Skeletal muscle tissue (tissue), 4 donors: ENCODE measurements around the gene HAUS1. TPM values are rescaled to one million over a fixed set of nuclear protein-coding genes. Genes with fewer than 3 reads are reported as not detected.

Experiments
- H3K27ac ChIP-seq: one replicate; pipeline ENCODE4 v1.7.0; 2013; ENCODE audit warnings: mild to moderate bottlenecking, low read depth, low read length, inconsistent platforms
- H3K27me3 ChIP-seq, 3 donors: one replicate each; pipeline ENCODE4 v1.7.0; 2013; ENCODE audit warnings: low read length in 3 of 3; ENCODE audit not compliant: control insufficient read depth in 3 of 3, insufficient read depth in 3 of 3
- H3K36me3 ChIP-seq, 3 donors: one replicate each; pipeline ENCODE4 v1.7.0; 2013; ENCODE audit warnings: low read length in 3 of 3; ENCODE audit not compliant: control insufficient read depth in 3 of 3, insufficient read depth in 3 of 3
- H3K4me1 ChIP-seq, 3 donors: one replicate each; pipeline ENCODE4 v1.7.0; 2013; ENCODE audit warnings: low read length in 3 of 3, mild to moderate bottlenecking in 3 of 3; ENCODE audit not compliant: control insufficient read depth in 3 of 3, insufficient read depth in 3 of 3
- H3K4me3 ChIP-seq, 3 donors: one replicate each; pipeline ENCODE4 v1.7.0; 2013; ENCODE audit warnings: low read length in 3 of 3
- H3K9ac ChIP-seq, 3 donors: one replicate each; pipeline ENCODE4 v1.7.0; 2013; ENCODE audit warnings: low read length in 3 of 3, mild to moderate bottlenecking in 3 of 3, moderate library complexity in 2 of 3, low read depth in 1 of 3
- H3K9me3 ChIP-seq, 3 donors: one replicate each; pipeline ENCODE4 v1.7.0; 2013; ENCODE audit warnings: low read length in 3 of 3; ENCODE audit not compliant: control insufficient read depth in 3 of 3
- total RNA-seq: library from RNA; depleted of rRNA; stranded (reverse); fragments of >200 nt; gene quantifications from one replicate; pipeline ENCODE4 v1.2.3, GENCODE V29; 2014
- donor health status: Osteomylitis.

The HAUS1 gene
- total RNA-seq, 1 donor from 2014 or later = 13.0 TPM

DNA sequence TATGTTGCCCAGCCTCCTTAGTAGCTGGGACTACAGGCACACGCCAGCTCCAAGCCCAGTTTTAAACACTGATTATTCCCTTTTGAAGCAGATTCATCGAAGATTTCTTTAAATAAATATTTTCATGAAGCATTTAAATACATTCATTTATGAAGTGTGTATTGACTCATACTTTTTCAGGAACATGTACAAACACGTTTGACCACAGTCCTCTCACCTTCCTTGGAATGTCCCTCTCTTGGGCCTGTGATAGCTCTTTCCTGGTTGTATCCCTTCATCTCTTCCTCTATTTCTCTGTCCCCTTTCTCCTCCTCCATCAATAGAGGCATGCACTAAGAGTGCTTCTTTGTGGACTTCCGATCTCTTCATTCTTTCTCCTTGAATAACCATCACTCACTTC is 34.7 kb upstream of the HAUS1 start:
- Histone ChIP-seq H3K9me3 (no peaks in the 10 kb centered on the region), H3K27ac (no peak overlapping the region), H3K36me3 (no peaks in the 10 kb centered on the region), H3K4me3 (no peak overlapping the region), H3K9ac (no peak overlapping the region), H3K27me3 (no peaks in the 10 kb centered on the region), H3K4me1 (peaks cover 24 to 28% (median 25%) of the 10 kb centered on the region in 3 donors)

DNA sequence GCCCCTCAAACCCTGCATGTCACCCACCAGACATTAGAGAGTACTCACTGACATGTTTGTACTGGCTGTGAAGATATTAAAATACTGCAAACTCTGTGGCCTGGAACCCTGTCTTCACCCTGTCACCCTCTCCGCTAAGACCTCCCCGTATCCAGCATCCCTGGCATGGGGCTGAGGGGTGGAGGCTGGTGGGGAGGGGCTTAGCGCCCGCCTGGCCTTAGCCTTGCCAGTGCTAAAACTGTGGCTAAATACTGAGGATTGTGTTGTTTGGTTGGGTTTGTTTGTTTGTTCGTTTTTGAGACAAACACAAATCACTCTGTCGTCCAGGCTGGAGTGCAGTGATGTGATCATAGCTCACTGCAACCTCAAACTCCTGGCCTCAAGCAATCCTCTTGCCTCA is 34.0 kb upstream of the HAUS1 start:
- H3K27ac ChIP-seq = no peak overlapping the region
- no peaks in the 10 kb centered on the region for H3K27me3 ChIP-seq
- H3K36me3 ChIP-seq = no peaks in the 10 kb centered on the region
- peaks cover 24 to 28% (median 25%) of the 10 kb centered on the region in 3 donors for H3K4me1 ChIP-seq
- H3K9me3 ChIP-seq = no peaks in the 10 kb centered on the region
- no peak overlapping the region for H3K9ac ChIP-seq
- no peak overlapping the region for H3K4me3 ChIP-seq

DNA sequence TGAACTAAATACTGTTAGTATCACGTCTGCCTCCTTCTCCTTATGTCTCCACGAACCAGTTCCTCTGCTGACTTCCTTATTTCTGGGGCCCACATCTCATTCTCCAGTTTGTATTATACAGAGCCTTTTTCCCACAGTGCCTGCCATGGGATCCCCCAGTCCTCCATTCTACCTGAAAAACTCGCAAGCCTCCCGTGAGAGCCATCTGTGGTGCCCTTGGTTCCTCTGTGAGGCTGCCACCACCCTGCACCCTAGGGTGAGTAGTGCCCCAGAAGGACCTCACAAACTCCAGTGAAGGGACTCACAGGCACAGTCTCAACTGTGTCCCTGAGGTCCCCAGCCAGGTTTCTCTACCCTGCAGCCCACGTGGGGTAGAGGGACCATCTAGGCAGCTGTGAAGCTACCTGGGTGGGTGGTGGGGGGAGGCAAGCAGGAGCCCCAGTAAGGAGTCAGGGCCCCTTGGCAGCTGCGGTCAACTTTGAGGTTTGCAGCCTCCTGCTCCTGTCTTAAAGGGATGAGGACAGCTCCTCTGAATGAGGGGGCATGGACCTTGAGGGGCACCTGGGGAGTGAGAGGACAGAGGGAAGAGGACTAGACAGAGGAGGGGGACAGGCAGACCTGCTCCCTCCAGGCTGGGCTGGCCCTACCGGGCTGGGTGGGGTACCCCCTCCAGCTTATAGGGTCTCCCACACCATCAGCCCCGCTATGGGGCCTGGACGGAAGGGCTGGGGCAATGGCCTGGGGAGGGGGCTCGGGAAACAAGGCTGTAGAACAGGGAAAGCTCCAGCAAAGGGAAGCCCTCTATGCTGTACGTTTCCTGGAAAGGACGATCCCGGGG is 33.2 kb upstream of the HAUS1 start:
- Histone ChIP-seq H3K4me1 (peaks cover 24 to 28% (median 25%) of the 10 kb centered on the region in 3 donors), H3K36me3 (no peaks in the 10 kb centered on the region), H3K4me3 (peak overlapping the region; percentile 75 to 77 (median 76)), H3K9me3 (no peaks in the 10 kb centered on the region), H3K9ac (peak overlapping the region; percentile 76 to 85 (median 83)), H3K27me3 (no peaks in the 10 kb centered on the region), H3K27ac (no peak overlapping the region)

DNA sequence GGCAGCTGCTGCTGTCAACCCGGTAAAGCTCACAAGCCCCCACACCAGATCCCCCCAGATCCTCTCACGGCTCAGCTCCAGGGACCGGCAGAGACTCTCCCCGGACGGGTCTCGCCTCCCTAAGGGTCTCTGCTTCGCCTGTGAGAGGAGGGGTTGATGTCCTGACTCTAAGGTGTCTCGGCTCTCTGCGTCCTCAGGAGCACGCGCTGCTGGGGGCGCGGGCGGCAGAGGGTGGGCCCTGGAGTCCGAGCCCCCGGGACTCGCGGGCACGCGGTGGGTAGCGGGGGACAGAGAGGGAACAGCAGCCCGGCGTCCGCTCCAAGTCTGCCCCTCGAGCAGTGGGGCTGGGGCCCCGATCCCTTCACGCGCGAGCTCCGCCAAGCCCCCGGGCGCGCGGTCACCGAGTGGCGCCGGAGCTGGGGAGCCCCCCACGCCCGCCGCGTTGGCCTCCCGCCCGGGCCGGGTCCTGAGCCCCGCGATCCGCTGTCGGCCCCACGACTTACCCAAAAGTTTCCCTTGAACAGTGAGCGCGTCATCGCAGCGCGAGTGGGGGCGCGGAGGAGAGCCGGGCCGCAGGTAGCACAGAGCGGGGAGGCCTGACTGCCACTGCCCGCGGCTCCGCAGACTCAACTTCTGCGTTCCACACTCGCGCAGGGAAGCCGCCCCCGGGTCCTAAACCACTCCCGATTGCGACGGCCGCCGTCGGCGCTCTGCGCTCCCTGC is 32.4 kb upstream of the HAUS1 start, which contains the start of gene PSTPIP2:
Gene PSTPIP2, minus strand, starts transcription at position 608 of the 723 bp plus-strand sequence. Its CDS starts 72 bp downstream, at position 536.
- Histone ChIP-seq H3K27ac (no peak within 1 kb of the TSS), H3K4me1 (peaks cover 24 to 28% (median 25%) of the 10 kb centered on the region in 3 donors)

DNA sequence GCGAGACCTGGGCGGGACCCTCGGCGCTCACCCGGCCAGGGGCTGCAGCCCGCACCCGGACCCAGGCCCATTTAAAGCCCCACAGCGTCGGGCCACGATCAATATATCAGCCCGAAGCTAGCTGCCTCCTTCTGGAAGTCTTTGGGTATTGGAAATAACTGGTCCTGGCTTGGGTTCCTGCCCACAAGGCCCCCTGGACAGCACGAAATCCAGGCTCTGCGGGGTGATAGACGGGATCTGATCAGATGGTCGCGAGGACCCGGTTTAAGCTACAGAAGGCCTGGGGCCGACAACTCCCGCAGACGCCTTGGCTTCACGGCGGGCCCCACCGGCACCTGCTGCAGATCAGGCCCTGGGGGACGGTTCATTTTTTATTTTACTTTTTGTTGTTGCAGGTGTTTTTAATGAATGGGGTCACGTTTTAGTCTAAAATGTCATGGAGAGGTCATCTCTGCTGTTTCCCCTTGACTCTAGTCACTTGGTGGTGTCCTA is 31.8 kb upstream of the HAUS1 start:
- peak overlapping the region; percentile 76 to 85 (median 83) for H3K9ac ChIP-seq
- H3K36me3 ChIP-seq = peaks cover 0 to 2% (median 0%) of the 10 kb centered on the region in 3 donors
- no peak overlapping the region for H3K27ac ChIP-seq
- H3K4me3 ChIP-seq = peak overlapping the region; percentile 75 to 77 (median 76)
- peaks cover 24 to 28% (median 25%) of the 10 kb centered on the region in 3 donors for H3K4me1 ChIP-seq
- no peaks in the 10 kb centered on the region for H3K9me3 ChIP-seq
- no peaks in the 10 kb centered on the region for H3K27me3 ChIP-seq

More for the DNA sequence above, 32.4 kb upstream of the HAUS1 start, which contains the start of gene PSTPIP2:
- Histone ChIP-seq H3K36me3 (no peaks in the 10 kb centered on the region), H3K9ac (peak within 1 kb of the TSS; percentile 76 to 85 (median 83)), H3K9me3 (no peaks in the 10 kb centered on the region), H3K4me3 (peak within 1 kb of the TSS; percentile 75 to 77 (median 76)), H3K27me3 (no peaks in the 10 kb centered on the region)

DNA sequence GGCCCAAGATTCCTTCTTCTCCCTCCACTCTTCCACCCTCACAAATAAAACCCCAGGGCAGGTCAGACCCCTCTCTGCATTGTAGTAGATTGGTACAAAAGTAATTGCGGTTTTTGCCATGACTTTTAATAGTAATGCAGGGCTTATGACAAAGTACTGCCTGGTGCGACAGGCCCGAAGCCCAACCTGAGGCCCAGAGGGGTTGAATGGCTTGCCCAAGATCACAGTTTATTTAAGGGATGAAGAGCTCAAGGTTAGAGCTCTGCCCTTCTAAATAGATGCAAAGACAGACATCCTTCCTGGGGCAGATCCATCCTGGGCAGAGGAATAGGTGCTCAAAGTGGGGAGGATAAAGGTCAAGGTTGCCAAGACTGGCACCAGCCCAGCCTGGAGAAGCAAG is 31.2 kb upstream of the HAUS1 start:
- Histone ChIP-seq H3K4me1 (peaks cover 24 to 28% (median 25%) of the 10 kb centered on the region in 3 donors), H3K27me3 (no peaks in the 10 kb centered on the region), H3K36me3 (peaks cover 0 to 5% (median 4%) of the 10 kb centered on the region in 3 donors), H3K4me3 (peak overlapping the region in 1 of 3 donors; percentile 77), H3K9ac (peak overlapping the region in 1 of 3 donors; percentile 85), H3K27ac (no peak overlapping the region), H3K9me3 (no peaks in the 10 kb centered on the region)

DNA sequence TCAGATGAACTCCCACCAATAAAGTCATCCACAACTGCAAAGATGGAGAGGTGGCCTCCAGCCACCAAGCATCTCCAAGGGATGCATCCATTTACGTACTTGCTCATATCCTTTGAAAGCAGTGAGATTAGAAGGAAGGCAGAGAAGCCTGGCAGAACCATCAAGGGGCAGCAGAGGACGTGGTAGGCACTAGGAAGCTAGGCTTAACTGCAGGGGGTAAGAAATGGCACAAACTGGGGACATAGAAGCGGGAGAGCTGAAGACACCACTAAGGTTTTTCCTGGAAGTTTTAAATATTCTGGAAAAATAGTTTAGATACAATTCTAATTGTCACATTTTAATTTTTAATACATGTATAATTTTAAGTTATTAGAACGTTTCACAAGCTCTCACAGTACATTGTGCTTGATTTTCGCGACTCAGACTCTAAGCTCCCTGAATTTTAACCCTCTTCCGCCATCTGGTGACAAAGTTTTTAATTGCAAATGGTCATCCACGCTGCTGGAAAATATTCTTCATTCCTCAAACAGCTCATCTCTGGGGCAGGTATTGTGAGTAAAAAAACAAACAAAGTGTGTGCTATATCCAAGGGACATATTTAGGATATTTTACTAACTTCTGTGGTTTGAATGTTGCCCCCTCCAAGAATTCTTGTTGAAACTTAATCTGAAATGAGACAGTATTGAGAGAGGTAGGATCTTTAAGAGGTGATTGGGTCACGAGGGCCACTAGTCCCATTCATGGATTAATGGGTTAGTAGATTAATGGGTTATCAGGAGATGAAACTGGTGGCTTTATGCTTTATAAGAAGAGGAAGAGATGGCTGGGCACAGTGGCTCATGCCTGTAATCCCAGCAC is 30.5 kb upstream of the HAUS1 start:
- Histone ChIP-seq H3K4me3 (no peak overlapping the region), H3K27me3 (no peaks in the 10 kb centered on the region), H3K9me3 (no peaks in the 10 kb centered on the region), H3K9ac (peak overlapping the region in 1 of 3 donors; percentile 33), H3K27ac (no peak overlapping the region), H3K4me1 (peaks cover 24 to 28% (median 25%) of the 10 kb centered on the region in 3 donors), H3K36me3 (peaks cover 0 to 9% (median 5%) of the 10 kb centered on the region in 3 donors)

DNA sequence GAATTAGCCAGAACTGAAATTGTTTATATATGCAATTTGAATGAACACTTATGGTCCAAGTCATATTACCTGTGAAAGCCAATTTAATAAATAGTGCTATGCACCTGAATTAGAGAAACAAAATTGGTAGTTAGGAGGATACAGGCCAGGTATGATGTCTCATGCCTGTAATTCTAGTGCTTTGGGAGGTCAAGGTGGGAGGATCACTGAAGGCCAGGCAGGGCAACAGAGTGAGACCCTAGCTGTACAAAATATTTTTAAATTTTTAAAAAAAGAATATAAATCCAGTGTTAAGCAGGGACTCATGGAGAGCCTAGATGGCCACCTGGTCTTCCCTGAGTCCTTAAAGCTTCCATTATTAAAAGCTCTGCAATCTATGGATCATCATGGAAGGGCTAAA is 24.8 kb upstream of the HAUS1 start:
- no peak overlapping the region for H3K9ac ChIP-seq
- no peaks in the 10 kb centered on the region for H3K4me1 ChIP-seq
- no peak overlapping the region for H3K27ac ChIP-seq
- H3K9me3 ChIP-seq = no peaks in the 10 kb centered on the region
- peaks cover 19 to 48% (median 38%) of the 10 kb centered on the region in 3 donors for H3K36me3 ChIP-seq
- H3K27me3 ChIP-seq = no peaks in the 10 kb centered on the region
- H3K4me3 ChIP-seq = no peak overlapping the region

DNA sequence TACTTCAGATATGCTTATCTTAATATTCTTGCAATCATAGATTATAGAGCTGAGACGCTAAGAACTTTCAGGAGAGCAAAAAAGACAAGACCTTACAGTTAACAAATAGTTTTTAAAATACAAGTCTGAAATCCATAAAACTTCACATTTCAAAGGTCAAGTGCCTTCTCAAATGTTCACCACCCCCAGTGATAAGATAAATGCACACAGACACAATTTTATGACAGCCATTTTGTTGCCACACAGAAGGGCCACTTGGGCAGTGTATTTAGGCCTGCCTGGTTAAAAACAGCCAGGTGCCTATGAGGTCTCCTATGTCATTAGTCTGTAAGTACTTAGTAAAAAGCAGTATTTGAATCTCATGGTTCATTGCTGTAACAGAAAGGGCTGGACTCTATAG is 24.0 kb upstream of the HAUS1 start:
- Histone ChIP-seq H3K27ac (no peak overlapping the region), H3K9me3 (no peaks in the 10 kb centered on the region), H3K27me3 (no peaks in the 10 kb centered on the region), H3K4me3 (no peak overlapping the region), H3K4me1 (no peaks in the 10 kb centered on the region), H3K36me3 (peaks cover 27 to 55% (median 46%) of the 10 kb centered on the region in 3 donors), H3K9ac (no peak overlapping the region)
